Erythroblast (primary cell): ENCODE data around the gene FUT8.

Experiments used
- GATA1 ChIP-seq: IDR thresholded peaks from 2 replicates; pipeline ENCODE4 v1.6.1; 2011; ENCODE audit warnings: low read depth, mild to moderate bottlenecking, control low read depth, low read length, moderate library complexity
- POLR2A ChIP-seq: IDR thresholded peaks from 2 replicates; pipeline ENCODE4 v1.6.1; 2011; ENCODE audit warnings: mild to moderate bottlenecking, low read length

- TF ChIP-seq POLR2A, result no peak
- TF ChIP-seq GATA1, result no peak
Observed at GRCh38 chr14:65486863-65487262, 74.3 kb downstream of the FUT8 start.
